Measurements from ENCODE around the gene XRN2.

Gene XRN2

DNA sequence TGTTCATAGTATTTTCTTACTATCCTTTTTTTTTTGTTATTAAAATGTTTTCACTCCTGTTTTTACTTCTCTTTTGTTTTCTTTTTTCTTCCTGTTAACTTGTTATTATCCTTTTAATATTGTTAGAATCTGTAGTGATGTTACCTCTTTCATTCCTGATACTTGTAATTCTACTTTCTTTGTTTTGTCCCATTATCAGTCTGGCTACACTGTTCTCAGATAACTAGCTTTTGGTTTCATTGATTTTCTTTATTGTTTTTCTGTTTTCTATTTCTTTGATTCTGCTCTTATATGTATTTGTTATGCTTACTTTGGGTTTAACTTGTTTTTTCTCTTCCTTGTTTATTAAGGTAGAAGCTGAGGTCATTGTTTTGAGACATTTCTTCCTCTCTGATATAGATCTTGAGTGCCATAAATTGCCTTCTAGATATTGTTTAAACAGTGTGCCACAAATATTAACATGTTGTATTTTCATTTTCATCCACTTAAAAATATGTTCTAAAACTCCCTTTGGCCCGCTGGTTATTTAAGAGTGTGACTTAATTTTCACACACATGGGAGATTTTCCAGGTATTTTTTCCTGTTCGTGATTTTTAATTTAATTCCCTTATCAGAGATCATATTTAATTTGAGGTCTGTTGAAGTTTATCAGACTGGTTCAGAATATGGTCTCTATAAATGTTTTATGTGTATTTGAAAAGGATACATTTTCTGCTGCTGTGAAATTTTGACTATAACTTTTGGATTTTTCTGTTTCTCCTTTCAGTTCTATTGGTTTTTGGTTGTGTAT lies 6.7 kb downstream of the XRN2 start:
- in situ Hi-C loops (cut with HindIII; ENCODE audit: low pct_unique_long_range_greater_than_20kb, low sequenced_read_pairs) = no loop called here

DNA sequence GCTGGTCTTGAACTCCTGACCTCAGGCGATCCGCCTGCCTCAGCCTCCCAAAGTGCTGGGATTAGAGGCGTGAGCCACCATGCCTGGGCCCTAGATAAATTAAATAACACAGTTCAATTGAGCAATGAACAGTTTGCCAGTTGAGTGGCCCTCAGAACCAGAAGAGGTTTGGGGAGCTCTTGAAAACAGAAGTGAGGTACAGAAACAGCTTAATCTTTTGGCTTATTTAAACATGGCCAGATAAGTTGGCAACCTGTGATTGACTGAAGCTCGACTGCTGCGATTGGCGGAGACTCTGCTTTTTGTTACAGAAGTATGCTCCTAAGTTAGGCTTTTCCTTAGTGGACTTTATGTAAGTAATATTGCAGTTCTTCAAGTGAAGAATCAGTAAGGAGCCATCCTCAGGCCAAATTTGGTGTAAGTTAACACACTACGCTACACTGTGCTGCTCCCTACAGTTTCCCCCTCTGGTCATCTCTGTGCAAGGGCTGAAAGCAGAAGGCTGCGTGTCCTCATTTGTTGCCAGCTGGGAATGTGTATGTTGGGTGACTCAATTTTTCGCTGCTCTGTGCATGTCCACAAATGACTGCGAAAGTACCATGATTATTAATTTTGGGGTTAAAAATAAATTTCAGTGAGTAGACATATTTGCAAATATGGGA lies 9.8 kb downstream of the XRN2 start:
- TF ChIP-seq JUND (IDR thresholded peaks at IDR 0.05; ENCODE audit: low read depth) = no peak
- in situ Hi-C loops (cut with HindIII; ENCODE audit: low pct_unique_long_range_greater_than_20kb, low sequenced_read_pairs) = no loop called here
- DNase-seq (ENCODE audit: low read depth in 1 of 2, low spot score in 1 of 2) = no peak

More for the DNA sequence above, 6.7 kb downstream of the XRN2 start:
- peak in 1 of 2 experiments; percentile 18 for DNase-seq (ENCODE audit: low read depth in 1 of 2, low spot score in 1 of 2)
- no peak for TF ChIP-seq JUND (IDR thresholded peaks at IDR 0.05; ENCODE audit: low read depth)

DNA sequence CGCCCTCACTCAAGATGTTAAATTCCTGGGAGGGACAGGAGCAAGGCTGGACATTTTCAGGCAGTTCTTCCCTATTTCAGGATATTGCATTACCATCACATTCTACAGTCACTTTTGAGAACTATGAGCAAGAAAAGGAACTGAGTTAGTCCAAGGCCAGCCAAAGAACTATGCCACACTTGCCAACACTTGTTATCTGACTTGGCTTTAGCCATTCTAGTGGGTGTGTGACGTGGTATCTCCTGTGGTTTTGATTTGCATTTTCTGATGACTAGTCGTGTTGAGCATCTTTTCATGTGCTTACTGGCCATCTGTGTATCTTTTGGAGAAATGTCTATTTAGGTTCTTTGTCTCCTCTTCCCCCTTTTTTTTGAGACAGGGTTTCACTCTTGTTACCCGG lies 12.0 kb downstream of the XRN2 start:
- DNase-seq (ENCODE audit: low read depth in 1 of 2, low spot score in 1 of 2) = no peak
- in situ Hi-C loops (cut with HindIII; ENCODE audit: low pct_unique_long_range_greater_than_20kb, low sequenced_read_pairs) = no loop called here
- TF ChIP-seq JUND (IDR thresholded peaks at IDR 0.05; ENCODE audit: low read depth) = no peak

DNA sequence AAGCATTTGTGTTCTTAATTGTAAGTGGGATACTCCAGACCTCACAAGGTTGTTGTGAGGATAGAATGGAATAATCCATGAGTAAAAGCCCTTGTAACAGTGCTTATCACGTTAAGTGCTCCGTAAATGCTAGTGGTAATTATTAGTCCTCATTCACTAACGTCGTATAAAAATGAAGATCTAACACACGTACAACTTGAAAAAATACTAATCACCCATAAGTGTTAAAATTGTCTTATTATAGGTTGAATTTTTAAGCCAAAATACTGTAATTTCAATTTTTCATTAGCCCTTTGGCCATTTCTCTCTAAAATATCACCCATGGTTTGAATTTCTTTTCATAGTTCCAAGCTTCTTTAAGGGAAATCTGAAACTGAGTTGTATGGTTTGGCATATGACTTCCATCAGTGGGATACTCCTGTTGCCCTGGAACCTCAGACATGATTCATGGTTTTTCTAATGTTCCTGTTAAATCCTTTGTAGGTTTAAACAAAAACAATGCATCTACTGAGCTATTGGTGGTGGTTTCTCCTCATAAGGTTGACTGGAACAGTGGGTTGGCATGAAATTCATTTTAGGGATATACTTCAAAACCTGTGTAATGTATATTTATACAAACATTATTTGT lies 19.1 kb downstream of the XRN2 start:
- in situ Hi-C loops (cut with HindIII; ENCODE audit: low pct_unique_long_range_greater_than_20kb, low sequenced_read_pairs) = no loop called here
- no peak for TF ChIP-seq JUND (IDR thresholded peaks at IDR 0.05; ENCODE audit: low read depth)
- DNase-seq (ENCODE audit: low read depth in 1 of 2, low spot score in 1 of 2) = no peak

- no peak for DNase-seq (ENCODE audit: low read depth in 1 of 2, low spot score in 1 of 2)
- TF ChIP-seq JUND (IDR thresholded peaks at IDR 0.05; ENCODE audit: low read depth) = no peak
- in situ Hi-C loops (cut with HindIII; ENCODE audit: low pct_unique_long_range_greater_than_20kb, low sequenced_read_pairs) = no loop called here
These were observed 19.8 kb downstream of the XRN2 start for GRCh38 chr20:21322921-21323331.

DNA sequence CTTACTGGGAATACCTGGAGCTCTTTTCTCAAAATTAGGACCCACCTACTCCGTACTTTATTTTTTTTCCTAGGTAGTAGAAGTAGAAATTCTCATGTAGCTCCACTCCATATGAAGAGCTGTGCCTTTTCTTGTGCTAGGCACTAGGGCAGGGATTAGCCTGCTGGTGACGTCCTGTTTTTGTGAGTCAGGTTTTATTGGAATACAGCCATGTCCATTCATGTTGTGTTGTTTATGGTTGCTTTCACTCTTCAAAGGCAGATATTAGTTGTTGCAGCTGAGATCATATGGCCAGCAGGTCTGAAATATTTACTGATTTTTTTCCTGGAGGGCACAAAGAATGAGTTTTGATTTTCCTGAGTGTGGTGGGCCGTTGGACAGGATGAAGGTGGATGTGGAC lies 20.5 kb downstream of the XRN2 start:
- in situ Hi-C loops (cut with HindIII; ENCODE audit: low pct_unique_long_range_greater_than_20kb, low sequenced_read_pairs) = no loop called here
- TF ChIP-seq JUND (IDR thresholded peaks at IDR 0.05; ENCODE audit: low read depth) = no peak
- peak in 1 of 2 experiments; percentile 23 for DNase-seq (ENCODE audit: low read depth in 1 of 2, low spot score in 1 of 2)

- no peak for TF ChIP-seq JUND (IDR thresholded peaks at IDR 0.05; ENCODE audit: low read depth)
- DNase-seq (ENCODE audit: low read depth in 1 of 2, low spot score in 1 of 2) = no peak
- in situ Hi-C loops (cut with HindIII; ENCODE audit: low pct_unique_long_range_greater_than_20kb, low sequenced_read_pairs) = no loop called here
These were observed 21.0 kb downstream of the XRN2 start for GRCh38 chr20:21324126-21324525.

DNA sequence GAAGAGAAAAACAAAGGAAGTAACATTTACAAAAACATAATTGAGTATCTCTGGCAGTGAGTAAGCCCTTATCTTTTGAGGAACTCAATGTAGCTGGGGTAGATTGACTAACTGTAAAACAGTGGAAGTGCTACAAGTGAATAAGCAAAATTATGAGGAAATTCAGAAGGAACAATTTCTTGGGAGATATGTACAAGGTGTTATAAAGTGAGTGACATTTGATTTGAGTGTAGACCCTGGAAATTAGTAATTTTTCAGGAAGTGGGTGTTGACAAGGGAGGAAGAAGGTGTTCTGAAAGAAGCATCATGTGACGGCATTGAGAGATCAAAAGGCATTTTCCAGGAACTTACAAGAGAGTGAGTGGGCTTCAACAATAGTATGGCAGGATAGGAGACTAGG lies 22.2 kb downstream of the XRN2 start:
- DNase-seq (ENCODE audit: low read depth in 1 of 2, low spot score in 1 of 2) = no peak
- TF ChIP-seq JUND (IDR thresholded peaks at IDR 0.05; ENCODE audit: low read depth) = no peak
- in situ Hi-C loops (cut with HindIII; ENCODE audit: low pct_unique_long_range_greater_than_20kb, low sequenced_read_pairs) = no loop called here

GRCh38 chr20:21326700-21327099 lies 23.6 kb downstream of the XRN2 start:
- in situ Hi-C loops (cut with HindIII; ENCODE audit: low pct_unique_long_range_greater_than_20kb, low sequenced_read_pairs) = no loop called here
- DNase-seq (ENCODE audit: low read depth in 1 of 2, low spot score in 1 of 2) = no peak
- TF ChIP-seq JUND (IDR thresholded peaks at IDR 0.05; ENCODE audit: low read depth) = no peak

GRCh38 chr20:21336455-21337151 lies 33.5 kb downstream of the XRN2 start:
- peak in 1 of 2 experiments; percentile 7 for DNase-seq (ENCODE audit: low read depth in 1 of 2, low spot score in 1 of 2)
- in situ Hi-C loops (cut with HindIII; ENCODE audit: low pct_unique_long_range_greater_than_20kb, low sequenced_read_pairs) = no loop called here
- TF ChIP-seq JUND (IDR thresholded peaks at IDR 0.05; ENCODE audit: low read depth) = no peak

DNA sequence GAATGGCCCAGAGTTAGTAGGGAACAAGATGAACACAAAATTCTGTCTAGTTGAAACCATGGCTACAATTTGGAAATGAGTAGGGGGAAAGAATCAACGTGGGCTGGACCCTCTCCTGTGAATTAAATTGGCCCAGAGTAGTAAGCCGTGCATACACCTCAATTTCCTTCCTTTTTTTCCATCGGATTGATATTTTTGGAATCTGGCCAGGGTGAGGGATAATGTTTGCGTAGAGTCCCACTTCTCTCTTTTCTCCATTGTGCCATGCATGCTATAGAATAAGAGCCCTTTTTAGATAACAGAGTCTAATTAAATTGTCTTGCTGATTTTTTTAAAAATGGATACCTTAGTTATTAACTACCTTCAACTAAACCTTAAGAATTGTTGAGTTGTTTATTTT lies 35.2 kb downstream of the XRN2 start:
- in situ Hi-C loops (cut with HindIII; ENCODE audit: low pct_unique_long_range_greater_than_20kb, low sequenced_read_pairs) = no loop called here
- DNase-seq (ENCODE audit: low read depth in 1 of 2, low spot score in 1 of 2) = no peak
- TF ChIP-seq JUND (IDR thresholded peaks at IDR 0.05; ENCODE audit: low read depth) = no peak

GRCh38 chr20:21339499-21339898 lies 36.4 kb downstream of the XRN2 start:
- in situ Hi-C loops (cut with HindIII; ENCODE audit: low pct_unique_long_range_greater_than_20kb, low sequenced_read_pairs) = no loop called here
- TF ChIP-seq JUND (IDR thresholded peaks at IDR 0.05; ENCODE audit: low read depth) = no peak

More at GRCh38 chr20:21339499-21339898, 36.4 kb downstream of the XRN2 start:
- DNase-seq (ENCODE audit: low read depth in 1 of 2, low spot score in 1 of 2) = no peak
